ENCODE data around the gene GRPEL1.

Gene GRPEL1

DNA sequence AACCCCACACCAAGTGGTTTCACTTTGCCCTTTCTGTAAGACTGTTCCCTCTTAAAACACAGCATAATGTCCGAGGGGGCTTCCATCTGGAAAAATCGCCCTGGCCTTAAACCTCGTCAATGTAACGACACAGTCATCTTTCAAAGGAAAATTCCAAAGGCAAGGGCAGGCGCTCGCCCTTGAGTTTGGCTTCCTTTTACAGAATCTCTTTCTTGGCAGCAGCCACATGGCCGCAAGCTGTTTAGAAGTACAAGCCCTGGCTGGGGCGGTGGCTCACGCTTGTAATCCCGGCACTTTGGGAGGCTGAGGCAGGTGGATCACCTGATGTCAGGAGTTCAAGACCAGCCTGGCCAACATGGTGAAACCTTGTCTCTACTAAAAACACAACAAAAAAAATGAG lies 27.1 kb upstream of the GRPEL1 start:
- TF ChIP-seq ZNF610 (tag by site-specific recombination; IDR thresholded peaks at IDR 0.05; ENCODE audit: borderline replicate concordance) (no peak), ZNF354C (tag by site-specific recombination; IDR thresholded peaks at IDR 0.05; ENCODE audit: borderline replicate concordance, low read depth) (no peak), ZNF76 (tag by site-specific recombination; IDR thresholded peaks at IDR 0.05; ENCODE audit: borderline replicate concordance, low read depth) (no peak), ZNF776 (tag by site-specific recombination; IDR thresholded peaks at IDR 0.05; ENCODE audit: borderline replicate concordance) (no peak), ZNF571 (tag by site-specific recombination; IDR thresholded peaks at IDR 0.05) (no peak), ZBTB17 (tag by site-specific recombination; IDR thresholded peaks at IDR 0.05) (no peak)
- TF ChIP-seq, protein P1, sequence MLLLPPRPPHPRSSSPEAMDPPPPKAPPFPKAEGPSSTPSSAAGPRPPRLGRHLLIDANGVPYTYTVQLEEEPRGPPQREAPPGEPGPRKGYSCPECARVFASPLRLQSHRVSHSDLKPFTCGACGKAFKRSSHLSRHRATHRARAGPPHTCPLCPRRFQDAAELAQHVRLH (tag by site-specific recombination; IDR thresholded peaks at IDR 0.05): no peak
- TF ChIP-seq, protein P2, sequence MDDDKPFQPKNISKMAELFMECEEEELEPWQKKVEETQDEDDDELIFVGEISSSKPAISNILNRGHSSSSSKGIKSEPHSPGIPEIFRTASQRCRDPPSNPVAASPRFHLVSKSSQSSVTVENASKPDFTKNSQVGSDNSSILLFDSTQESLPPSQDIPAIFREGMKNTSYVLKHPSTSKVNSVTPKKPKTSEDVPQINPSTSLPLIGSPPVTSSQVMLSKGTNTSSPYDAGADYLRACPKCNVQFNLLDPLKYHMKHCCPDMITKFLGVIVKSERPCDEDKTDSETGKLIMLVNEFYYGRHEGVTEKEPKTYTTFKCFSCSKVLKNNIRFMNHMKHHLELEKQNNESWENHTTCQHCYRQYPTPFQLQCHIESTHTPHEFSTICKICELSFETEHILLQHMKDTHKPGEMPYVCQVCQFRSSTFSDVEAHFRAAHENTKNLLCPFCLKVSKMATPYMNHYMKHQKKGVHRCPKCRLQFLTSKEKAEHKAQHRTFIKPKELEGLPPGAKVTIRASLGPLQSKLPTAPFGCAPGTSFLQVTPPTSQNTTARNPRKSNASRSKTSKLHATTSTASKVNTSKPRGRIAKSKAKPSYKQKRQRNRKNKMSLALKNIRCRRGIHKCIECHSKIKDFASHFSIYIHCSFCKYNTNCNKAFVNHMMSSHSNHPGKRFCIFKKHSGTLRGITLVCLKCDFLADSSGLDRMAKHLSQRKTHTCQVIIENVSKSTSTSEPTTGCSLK (tag by site-specific recombination; IDR thresholded peaks at IDR 0.05): no peak
- TF ChIP-seq, protein P3, sequence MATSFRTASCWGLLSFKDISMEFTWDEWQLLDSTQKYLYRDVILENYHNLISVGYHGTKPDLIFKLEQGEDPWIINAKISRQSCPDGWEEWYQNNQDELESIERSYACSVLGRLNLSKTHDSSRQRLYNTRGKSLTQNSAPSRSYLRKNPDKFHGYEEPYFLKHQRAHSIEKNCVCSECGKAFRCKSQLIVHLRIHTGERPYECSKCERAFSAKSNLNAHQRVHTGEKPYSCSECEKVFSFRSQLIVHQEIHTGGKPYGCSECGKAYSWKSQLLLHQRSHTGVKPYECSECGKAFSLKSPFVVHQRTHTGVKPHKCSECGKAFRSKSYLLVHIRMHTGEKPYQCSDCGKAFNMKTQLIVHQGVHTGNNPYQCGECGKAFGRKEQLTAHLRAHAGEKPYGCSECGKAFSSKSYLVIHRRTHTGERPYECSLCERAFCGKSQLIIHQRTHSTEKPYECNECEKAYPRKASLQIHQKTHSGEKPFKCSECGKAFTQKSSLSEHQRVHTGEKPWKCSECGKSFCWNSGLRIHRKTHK (tag by site-specific recombination; IDR thresholded peaks at IDR 0.05): no peak
- POLR2A ChIA-PET: interaction anchor here (0.7 kb wide), 1 partner anchor 682 kb away, joined by 4 read pairs; no protein-coding TSS in a partner anchor
- CTCF ChIA-PET: interaction anchor here (0.6 to 1.4 kb wide), 3 partner anchors 8 to 37 kb away, joined by 5 read pairs; no protein-coding TSS in a partner anchor
- no peaks in the 10 kb centered on the region for H3K4me1 ChIP-seq (ENCODE audit: control insufficient read depth, insufficient read depth, low read length)
- H3K9me3 ChIP-seq (ENCODE audit: control insufficient read depth, insufficient read depth, low read depth, low read length): no peaks in the 10 kb centered on the region
- no peaks in the 10 kb centered on the region for H3K36me3 ChIP-seq (ENCODE audit: control insufficient read depth in 2 of 2, insufficient read depth in 1 of 2, low read length in 2 of 2)
- no peak overlapping the region for H3K27ac ChIP-seq (ENCODE audit: extremely low read depth, low read depth, low read length)
- H3K4me3 ChIP-seq (ENCODE audit: low read depth, low read length): no peak overlapping the region

DNA sequence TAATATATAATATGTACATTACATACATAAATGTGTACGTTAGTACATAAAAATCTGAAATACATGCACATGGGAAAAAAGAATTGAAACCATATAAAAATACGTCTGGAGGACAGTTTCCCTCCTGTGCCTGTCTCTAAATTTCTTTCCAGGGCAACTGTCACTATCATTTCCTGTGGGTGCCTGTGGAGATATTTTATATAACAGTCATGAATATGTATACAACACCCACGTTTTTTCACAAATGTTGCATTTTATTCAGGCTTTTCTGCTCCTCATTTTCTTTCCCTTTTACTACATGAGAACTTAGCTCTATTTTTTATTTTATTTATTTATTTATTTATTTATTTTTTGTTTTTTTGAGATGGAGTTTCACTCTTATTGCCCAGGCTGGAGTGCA lies 24.2 kb upstream of the GRPEL1 start:
- no peaks in the 10 kb centered on the region for H3K36me3 ChIP-seq (ENCODE audit: control insufficient read depth in 2 of 2, insufficient read depth in 1 of 2, low read length in 2 of 2)
- no peak overlapping the region for H3K4me3 ChIP-seq (ENCODE audit: low read depth, low read length)
- H3K9me3 ChIP-seq (ENCODE audit: control insufficient read depth, insufficient read depth, low read depth, low read length): no peaks in the 10 kb centered on the region
- ChIA-PET POLR2A (no interaction called here), CTCF (interaction anchor here (0.6 to 0.9 kb wide), 3 partner anchors 9 to 25 kb away, joined by 4 to 7 read pairs (median 6); no protein-coding TSS in a partner anchor)
- H3K4me1 ChIP-seq (ENCODE audit: control insufficient read depth, insufficient read depth, low read length): no peaks in the 10 kb centered on the region
- H3K27ac ChIP-seq (ENCODE audit: extremely low read depth, low read depth, low read length): no peak overlapping the region
- TF ChIP-seq, protein P4, sequence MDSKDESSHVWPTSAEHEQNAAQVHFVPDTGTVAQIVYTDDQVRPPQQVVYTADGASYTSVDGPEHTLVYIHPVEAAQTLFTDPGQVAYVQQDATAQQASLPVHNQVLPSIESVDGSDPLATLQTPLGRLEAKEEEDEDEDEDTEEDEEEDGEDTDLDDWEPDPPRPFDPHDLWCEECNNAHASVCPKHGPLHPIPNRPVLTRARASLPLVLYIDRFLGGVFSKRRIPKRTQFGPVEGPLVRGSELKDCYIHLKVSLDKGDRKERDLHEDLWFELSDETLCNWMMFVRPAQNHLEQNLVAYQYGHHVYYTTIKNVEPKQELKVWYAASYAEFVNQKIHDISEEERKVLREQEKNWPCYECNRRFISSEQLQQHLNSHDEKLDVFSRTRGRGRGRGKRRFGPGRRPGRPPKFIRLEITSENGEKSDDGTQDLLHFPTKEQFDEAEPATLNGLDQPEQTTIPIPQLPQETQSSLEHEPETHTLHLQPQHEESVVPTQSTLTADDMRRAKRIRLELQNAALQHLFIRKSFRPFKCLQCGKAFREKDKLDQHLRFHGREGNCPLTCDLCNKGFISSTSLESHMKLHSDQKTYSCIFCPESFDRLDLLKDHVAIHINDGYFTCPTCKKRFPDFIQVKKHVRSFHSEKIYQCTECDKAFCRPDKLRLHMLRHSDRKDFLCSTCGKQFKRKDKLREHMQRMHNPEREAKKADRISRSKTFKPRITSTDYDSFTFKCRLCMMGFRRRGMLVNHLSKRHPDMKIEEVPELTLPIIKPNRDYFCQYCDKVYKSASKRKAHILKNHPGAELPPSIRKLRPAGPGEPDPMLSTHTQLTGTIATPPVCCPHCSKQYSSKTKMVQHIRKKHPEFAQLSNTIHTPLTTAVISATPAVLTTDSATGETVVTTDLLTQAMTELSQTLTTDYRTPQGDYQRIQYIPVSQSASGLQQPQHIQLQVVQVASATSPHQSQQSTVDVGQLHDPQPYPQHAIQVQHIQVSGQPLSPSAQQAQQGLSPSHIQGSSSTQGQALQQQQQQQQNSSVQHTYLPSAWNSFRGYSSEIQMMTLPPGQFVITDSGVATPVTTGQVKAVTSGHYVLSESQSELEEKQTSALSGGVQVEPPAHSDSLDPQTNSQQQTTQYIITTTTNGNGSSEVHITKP (tag by site-specific recombination; IDR thresholded peaks at IDR 0.05): no peak
- TF ChIP-seq GLI4 (tag by site-specific recombination; IDR thresholded peaks at IDR 0.05) (no peak), ZNF624 (tag by site-specific recombination; IDR thresholded peaks at IDR 0.05) (no peak), KLF10 (tag by site-specific recombination; IDR thresholded peaks at IDR 0.05) (no peak), ZNF596 (tag by site-specific recombination; IDR thresholded peaks at IDR 0.05) (no peak), ZNF843 (tag by site-specific recombination; IDR thresholded peaks at IDR 0.05) (no peak), ZNF561 (tag by site-specific recombination; IDR thresholded peaks at IDR 0.05; ENCODE audit: borderline replicate concordance) (no peak)
- TF ChIP-seq, protein P5, sequence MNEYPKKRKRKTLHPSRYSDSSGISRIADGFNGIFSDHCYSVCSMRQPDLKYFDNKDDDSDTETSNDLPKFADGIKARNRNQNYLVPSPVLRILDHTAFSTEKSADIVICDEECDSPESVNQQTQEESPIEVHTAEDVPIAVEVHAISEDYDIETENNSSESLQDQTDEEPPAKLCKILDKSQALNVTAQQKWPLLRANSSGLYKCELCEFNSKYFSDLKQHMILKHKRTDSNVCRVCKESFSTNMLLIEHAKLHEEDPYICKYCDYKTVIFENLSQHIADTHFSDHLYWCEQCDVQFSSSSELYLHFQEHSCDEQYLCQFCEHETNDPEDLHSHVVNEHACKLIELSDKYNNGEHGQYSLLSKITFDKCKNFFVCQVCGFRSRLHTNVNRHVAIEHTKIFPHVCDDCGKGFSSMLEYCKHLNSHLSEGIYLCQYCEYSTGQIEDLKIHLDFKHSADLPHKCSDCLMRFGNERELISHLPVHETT (tag by site-specific recombination; IDR thresholded peaks at IDR 0.05): no peak
- TF ChIP-seq, protein P6, sequence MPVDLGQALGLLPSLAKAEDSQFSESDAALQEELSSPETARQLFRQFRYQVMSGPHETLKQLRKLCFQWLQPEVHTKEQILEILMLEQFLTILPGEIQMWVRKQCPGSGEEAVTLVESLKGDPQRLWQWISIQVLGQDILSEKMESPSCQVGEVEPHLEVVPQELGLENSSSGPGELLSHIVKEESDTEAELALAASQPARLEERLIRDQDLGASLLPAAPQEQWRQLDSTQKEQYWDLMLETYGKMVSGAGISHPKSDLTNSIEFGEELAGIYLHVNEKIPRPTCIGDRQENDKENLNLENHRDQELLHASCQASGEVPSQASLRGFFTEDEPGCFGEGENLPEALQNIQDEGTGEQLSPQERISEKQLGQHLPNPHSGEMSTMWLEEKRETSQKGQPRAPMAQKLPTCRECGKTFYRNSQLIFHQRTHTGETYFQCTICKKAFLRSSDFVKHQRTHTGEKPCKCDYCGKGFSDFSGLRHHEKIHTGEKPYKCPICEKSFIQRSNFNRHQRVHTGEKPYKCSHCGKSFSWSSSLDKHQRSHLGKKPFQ (tag by site-specific recombination; IDR thresholded peaks at IDR 0.05): no peak
- TF ChIP-seq, protein P7, sequence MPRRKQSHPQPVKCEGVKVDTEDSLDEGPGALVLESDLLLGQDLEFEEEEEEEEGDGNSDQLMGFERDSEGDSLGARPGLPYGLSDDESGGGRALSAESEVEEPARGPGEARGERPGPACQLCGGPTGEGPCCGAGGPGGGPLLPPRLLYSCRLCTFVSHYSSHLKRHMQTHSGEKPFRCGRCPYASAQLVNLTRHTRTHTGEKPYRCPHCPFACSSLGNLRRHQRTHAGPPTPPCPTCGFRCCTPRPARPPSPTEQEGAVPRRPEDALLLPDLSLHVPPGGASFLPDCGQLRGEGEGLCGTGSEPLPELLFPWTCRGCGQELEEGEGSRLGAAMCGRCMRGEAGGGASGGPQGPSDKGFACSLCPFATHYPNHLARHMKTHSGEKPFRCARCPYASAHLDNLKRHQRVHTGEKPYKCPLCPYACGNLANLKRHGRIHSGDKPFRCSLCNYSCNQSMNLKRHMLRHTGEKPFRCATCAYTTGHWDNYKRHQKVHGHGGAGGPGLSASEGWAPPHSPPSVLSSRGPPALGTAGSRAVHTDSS (tag by site-specific recombination; IDR thresholded peaks at IDR 0.05): no peak

Data from HEK293 (cell line).